HepG2 (cell line): ENCODE data around the gene CTBP1. TPM values are rescaled to one million over a fixed set of nuclear protein-coding genes. Genes with fewer than 3 reads are reported as not detected.
A peak's percentile ranks its signal among the peaks of the same experiment; 100 is the strongest.

Experiments used
- AGO1 ChIP-seq: fragments of 200-400 bp; formaldehyde crosslinking; IDR thresholded peaks from 2 replicates; pipeline ENCODE4 v1.6.1; 2017; ENCODE audit warnings: mild to moderate bottlenecking, low read depth, low read length, moderate library complexity; ENCODE audit not compliant: poor library complexity, severe bottlenecking
- AGO2 ChIP-seq: fragments of 200-400 bp; formaldehyde crosslinking; optimal IDR thresholded peaks from 2 replicates; pipeline ENCODE3; 2017; ENCODE audit warnings: mild to moderate bottlenecking, low read depth, low read length, moderate library complexity
- CBFB ChIP-seq: sonication (generic); formaldehyde crosslinking; IDR thresholded peaks from 2 replicates; pipeline ENCODE4 v1.4.0; 2020; ENCODE audit warnings: missing genetic modification reagents
- MED8 ChIP-seq: sonication (generic); formaldehyde crosslinking; IDR thresholded peaks from 2 replicates; pipeline ENCODE4 v1.8.1; 2023; ENCODE audit warnings: mild to moderate bottlenecking, missing genetic modification reagents; ENCODE audit not compliant: insufficient replicate concordance
- NCOR1 ChIP-seq: fragments of 200-600 bp; sonication (generic); IDR thresholded peaks from 2 replicates; pipeline ENCODE4 v1.7.0; 2017; ENCODE audit warnings: antibody characterized with exemption, low read length, borderline replicate concordance
- NFATC3 ChIP-seq: sonication (generic); formaldehyde crosslinking; IDR thresholded peaks from 2 replicates; pipeline ENCODE4 v1.5.1; 2020; ENCODE audit warnings: mild to moderate bottlenecking, missing genetic modification reagents
- NFYB ChIP-seq: sonication (generic); formaldehyde crosslinking; IDR thresholded peaks from 2 replicates; pipeline ENCODE4 v1.4.0; 2020; ENCODE audit warnings: missing genetic modification reagents
- ONECUT2 ChIP-seq: sonication (generic); formaldehyde crosslinking; IDR thresholded peaks from 2 replicates; pipeline ENCODE4 v1.4.0; 2020; ENCODE audit warnings: missing genetic modification reagents
- ZNF569 ChIP-seq: sonication (generic); formaldehyde crosslinking; IDR thresholded peaks from 2 replicates; pipeline ENCODE4 v1.5.0; 2020; ENCODE audit warnings: mild to moderate bottlenecking, missing genetic modification reagents, moderate library complexity, borderline replicate concordance
- ZNF672 ChIP-seq: sonication (generic); formaldehyde crosslinking; IDR thresholded peaks from 2 replicates; pipeline ENCODE4 v1.8.1; 2022; ENCODE audit warnings: missing genetic modification reagents
- ZNF790 ChIP-seq: sonication (generic); formaldehyde crosslinking; IDR thresholded peaks from 2 replicates; pipeline ENCODE4 v1.8.0; 2022; ENCODE audit warnings: missing genetic modification reagents, mild to moderate bottlenecking, borderline replicate concordance
- ZNF792 ChIP-seq: IDR thresholded peaks from 2 replicates; pipeline ENCODE4 v1.6.1; 2016
- ZZZ3 ChIP-seq: sonication (generic); formaldehyde crosslinking; IDR thresholded peaks from 2 replicates; pipeline ENCODE4 v1.4.0; 2020; ENCODE audit warnings: missing genetic modification reagents, mild to moderate bottlenecking, borderline replicate concordance
- polyA plus RNA-seq, 8 experiments: library from polyadenylated mRNA; depleted of rRNA in 3 of 8; stranded (reverse) in 7 of 8; unstranded in 1 of 8; fragments of >200 nt; fragmentation: Illumina TruSeq in 4 of 8; extraction: Trizol in 4 of 8; gene quantifications; 2 replicates each; pipeline versions ENCODE4 v1.2.1 to v1.2.3, GENCODE V29; 2011 to 2016; ENCODE audit warnings: low read depth in 4 of 8, missing spikeins in 1 of 8, mixed read lengths in 1 of 8; ENCODE audit not compliant: insufficient read depth in 1 of 8
- total RNA-seq, 5 experiments: library from RNA; depleted of rRNA; stranded (reverse); fragments of >200 nt; fragmentation: Illumina TruSeq; extraction: Trizol; gene quantifications; 2 replicates each; pipeline ENCODE4 v1.2.3, GENCODE V29; 2016; ENCODE audit warnings: low read depth in 1 of 5
- TF ChIP-seq, protein P1 (sequence below): sonication (generic); formaldehyde crosslinking; IDR thresholded peaks from 2 replicates; pipeline ENCODE4 v1.4.0; 2020; ENCODE audit warnings: mild to moderate bottlenecking, missing genetic modification reagents, borderline replicate concordance
- TF ChIP-seq, protein P2 (sequence below): sonication (generic); formaldehyde crosslinking; IDR thresholded peaks from 2 replicates; pipeline ENCODE4 v1.9.0; 2021; ENCODE audit warnings: missing genetic modification reagents, borderline replicate concordance
- TF ChIP-seq, protein P3 (sequence below): sonication (generic); formaldehyde crosslinking; IDR thresholded peaks from 2 replicates; pipeline ENCODE4 v1.5.0; 2020; ENCODE audit warnings: missing genetic modification reagents
- TF ChIP-seq, protein P4 (sequence below): IDR thresholded peaks from 2 replicates; pipeline ENCODE4 v1.6.1; 2016; ENCODE audit warnings: mild to moderate bottlenecking, missing biosample characterization, missing genetic modification reagents
- TF ChIP-seq, protein P5 (sequence below): sonication (generic); formaldehyde crosslinking; IDR thresholded peaks from 2 replicates; pipeline ENCODE4 v1.4.0; 2020; ENCODE audit warnings: missing genetic modification reagents

CTBP1 gene
- total and polyA plus RNA-seq, 2 of the 13 experiments (the other 11 are each of a cell fraction or from before 2014, with no cell fraction given), result 78.5 to 112 TPM

DNA sequence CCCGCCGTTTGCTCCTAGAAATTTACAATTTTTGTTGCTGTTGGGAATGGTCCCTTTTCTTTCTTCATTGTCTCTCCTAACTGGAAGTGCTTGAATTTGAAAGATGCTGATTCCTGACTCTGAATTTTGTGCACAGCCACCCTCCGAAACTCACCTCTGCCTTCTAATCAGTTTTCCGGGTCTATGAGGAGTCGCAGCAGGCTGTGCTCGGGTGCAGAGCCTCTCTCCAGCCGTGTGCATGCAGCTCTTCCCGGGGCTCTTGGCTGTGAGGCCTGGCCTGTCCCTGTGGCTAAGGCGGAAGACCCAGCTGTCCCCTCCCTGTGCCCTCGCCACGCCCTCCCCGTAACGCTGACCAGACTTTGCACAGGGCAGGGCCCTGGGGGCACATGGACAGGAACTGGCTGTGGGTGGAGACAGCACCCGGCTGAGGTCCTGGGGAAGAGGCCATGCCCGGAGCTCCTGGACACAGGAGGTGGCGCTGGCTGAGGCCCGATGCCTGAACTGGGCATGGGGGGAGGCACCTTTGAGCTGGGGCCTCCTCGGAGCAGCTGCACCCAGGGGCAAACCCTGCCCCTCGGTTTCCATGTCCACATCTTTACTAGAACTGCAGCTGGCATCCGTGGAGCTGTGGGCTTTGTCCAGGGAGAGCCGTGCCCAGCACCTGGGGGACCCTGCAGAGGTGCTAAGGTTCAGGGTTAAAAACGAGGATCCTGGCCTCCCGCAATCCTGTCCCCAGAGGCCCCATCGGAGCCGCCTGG, 43.9 kb downstream of the CTBP1 start (continued):
- TF ChIP-seq, protein P1, sequence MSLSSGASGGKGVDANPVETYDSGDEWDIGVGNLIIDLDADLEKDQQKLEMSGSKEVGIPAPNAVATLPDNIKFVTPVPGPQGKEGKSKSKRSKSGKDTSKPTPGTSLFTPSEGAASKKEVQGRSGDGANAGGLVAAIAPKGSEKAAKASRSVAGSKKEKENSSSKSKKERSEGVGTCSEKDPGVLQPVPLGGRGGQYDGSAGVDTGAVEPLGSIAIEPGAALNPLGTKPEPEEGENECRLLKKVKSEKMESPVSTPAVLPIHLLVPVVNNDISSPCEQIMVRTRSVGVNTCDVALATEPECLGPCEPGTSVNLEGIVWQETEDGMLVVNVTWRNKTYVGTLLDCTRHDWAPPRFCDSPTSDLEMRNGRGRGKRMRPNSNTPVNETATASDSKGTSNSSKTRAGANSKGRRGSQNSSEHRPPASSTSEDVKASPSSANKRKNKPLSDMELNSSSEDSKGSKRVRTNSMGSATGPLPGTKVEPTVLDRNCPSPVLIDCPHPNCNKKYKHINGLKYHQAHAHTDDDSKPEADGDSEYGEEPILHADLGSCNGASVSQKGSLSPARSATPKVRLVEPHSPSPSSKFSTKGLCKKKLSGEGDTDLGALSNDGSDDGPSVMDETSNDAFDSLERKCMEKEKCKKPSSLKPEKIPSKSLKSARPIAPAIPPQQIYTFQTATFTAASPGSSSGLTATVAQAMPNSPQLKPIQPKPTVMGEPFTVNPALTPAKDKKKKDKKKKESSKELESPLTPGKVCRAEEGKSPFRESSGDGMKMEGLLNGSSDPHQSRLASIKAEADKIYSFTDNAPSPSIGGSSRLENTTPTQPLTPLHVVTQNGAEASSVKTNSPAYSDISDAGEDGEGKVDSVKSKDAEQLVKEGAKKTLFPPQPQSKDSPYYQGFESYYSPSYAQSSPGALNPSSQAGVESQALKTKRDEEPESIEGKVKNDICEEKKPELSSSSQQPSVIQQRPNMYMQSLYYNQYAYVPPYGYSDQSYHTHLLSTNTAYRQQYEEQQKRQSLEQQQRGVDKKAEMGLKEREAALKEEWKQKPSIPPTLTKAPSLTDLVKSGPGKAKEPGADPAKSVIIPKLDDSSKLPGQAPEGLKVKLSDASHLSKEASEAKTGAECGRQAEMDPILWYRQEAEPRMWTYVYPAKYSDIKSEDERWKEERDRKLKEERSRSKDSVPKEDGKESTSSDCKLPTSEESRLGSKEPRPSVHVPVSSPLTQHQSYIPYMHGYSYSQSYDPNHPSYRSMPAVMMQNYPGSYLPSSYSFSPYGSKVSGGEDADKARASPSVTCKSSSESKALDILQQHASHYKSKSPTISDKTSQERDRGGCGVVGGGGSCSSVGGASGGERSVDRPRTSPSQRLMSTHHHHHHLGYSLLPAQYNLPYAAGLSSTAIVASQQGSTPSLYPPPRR (CRISPR knock-in tag), result peak; percentile 84
- TF ChIP-seq, protein P2, sequence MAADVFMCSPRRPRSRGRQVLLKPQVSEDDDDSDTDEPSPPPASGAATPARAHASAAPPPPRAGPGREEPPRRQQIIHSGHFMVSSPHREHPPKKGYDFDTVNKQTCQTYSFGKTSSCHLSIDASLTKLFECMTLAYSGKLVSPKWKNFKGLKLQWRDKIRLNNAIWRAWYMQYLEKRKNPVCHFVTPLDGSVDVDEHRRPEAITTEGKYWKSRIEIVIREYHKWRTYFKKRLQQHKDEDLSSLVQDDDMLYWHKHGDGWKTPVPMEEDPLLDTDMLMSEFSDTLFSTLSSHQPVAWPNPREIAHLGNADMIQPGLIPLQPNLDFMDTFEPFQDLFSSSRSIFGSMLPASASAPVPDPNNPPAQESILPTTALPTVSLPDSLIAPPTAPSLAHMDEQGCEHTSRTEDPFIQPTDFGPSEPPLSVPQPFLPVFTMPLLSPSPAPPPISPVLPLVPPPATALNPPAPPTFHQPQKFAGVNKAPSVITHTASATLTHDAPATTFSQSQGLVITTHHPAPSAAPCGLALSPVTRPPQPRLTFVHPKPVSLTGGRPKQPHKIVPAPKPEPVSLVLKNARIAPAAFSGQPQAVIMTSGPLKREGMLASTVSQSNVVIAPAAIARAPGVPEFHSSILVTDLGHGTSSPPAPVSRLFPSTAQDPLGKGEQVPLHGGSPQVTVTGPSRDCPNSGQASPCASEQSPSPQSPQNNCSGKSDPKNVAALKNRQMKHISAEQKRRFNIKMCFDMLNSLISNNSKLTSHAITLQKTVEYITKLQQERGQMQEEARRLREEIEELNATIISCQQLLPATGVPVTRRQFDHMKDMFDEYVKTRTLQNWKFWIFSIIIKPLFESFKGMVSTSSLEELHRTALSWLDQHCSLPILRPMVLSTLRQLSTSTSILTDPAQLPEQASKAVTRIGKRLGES (CRISPR knock-in tag), result no peak
- 0 out of 2 replicates have a peak, but pooled peaks have one; percentile 34 for TF ChIP-seq NCOR1
- TF ChIP-seq AGO1, result no peak
- no peak for TF ChIP-seq ONECUT2
- TF ChIP-seq ZNF790 (CRISPR knock-in tag), result no peak
- TF ChIP-seq MED8 (CRISPR knock-in tag), result peak; percentile 90
- TF ChIP-seq, protein P3, sequence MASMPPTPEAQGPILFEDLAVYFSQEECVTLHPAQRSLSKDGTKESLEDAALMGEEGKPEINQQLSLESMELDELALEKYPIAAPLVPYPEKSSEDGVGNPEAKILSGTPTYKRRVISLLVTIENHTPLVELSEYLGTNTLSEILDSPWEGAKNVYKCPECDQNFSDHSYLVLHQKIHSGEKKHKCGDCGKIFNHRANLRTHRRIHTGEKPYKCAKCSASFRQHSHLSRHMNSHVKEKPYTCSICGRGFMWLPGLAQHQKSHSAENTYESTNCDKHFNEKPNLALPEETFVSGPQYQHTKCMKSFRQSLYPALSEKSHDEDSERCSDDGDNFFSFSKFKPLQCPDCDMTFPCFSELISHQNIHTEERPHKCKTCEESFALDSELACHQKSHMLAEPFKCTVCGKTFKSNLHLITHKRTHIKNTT (CRISPR knock-in tag), result no peak
- TF ChIP-seq ZNF672, result no peak
- no peak for TF ChIP-seq AGO2
- TF ChIP-seq ZNF569 (CRISPR knock-in tag), result no peak
- 0 out of 2 replicates have a peak, but pooled peaks have one; percentile 28 for TF ChIP-seq NFATC3
- TF ChIP-seq CBFB, result no peak
- no peak for TF ChIP-seq NFYB (CRISPR knock-in tag)
- TF ChIP-seq ZZZ3 (CRISPR knock-in tag), result no peak; the same call in 1 of the 2 replicates
- TF ChIP-seq, protein P4, sequence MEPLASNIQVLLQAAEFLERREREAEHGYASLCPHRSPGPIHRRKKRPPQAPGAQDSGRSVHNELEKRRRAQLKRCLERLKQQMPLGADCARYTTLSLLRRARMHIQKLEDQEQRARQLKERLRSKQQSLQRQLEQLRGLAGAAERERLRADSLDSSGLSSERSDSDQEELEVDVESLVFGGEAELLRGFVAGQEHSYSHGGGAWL (CRISPR knock-in tag), result peak; percentile 90
- TF ChIP-seq, protein P5, sequence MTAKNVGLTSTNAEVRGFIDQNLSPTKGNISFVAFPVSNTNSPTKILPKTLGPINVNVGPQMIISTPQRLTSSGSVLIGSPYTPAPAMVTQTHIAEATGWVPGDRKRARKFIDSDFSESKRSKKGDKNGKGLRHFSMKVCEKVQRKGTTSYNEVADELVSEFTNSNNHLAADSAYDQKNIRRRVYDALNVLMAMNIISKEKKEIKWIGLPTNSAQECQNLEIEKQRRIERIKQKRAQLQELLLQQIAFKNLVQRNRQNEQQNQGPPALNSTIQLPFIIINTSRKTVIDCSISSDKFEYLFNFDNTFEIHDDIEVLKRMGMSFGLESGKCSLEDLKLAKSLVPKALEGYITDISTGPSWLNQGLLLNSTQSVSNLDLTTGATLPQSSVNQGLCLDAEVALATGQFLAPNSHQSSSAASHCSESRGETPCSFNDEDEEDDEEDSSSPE (CRISPR knock-in tag), result peak; percentile 51; the same call in 1 of the 2 replicates
- peak; percentile 69; the same call in 1 of the 2 replicates for TF ChIP-seq ZNF792
